HTERT RPE-1 (cell line): ENCODE data around the gene NUDCD3.

Source experiments
- in situ Hi-C: fragments of 300-500 bp; cut with MboI; formaldehyde crosslinking; loops from 4 replicates; pipeline ENCODE4 v1.14.3; 2020; ENCODE audit warnings: low sequenced_read_pairs

The NUDCD3 gene

DNA sequence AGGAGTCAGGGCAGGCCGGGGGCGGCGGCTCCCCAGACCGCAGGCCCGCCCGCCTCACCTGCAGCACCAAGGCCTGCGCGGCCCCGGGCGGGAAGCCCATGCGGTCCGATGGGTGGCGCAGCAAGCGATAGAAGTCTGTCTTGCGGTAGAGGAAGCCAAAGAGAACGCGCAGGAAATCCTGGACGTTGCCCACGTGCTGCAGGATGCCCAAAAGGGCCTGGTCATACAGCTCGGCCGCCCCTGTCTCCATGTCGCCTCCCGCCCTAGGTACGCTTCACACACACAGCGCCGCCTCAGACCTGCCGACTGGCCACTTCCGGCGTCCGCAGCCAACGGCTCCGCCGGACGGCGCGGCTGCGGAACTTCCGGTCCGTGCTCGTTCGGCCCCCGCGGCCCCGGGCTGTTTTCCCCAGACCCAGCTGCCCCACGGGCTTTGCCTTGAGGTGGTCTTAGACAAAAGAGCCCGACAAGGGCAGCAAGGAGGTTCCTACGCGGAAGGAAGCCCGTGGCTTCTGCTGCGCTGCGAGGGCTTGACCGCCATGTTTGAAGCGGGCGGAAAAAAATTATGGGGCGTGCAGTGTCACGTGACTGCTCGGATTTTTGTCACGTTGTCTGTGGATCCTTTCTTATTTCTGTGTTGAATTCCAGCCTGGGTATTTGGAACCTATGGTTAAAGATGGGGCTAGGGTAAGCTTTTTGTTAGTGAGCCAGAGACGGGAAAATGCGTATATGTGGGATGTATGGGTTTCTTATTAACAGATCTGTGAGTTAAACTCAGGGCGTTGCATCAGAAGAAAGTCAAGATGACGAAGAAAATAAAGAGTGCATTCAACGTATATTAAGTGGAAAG lies at the start of gene NUDCD3:
NUDCD3 (minus strand) TSS at position 308 of the 850 bp plus-strand sequence; CDS start at position 250, 58 bp downstream.
- in situ Hi-C loops: no loop called here

DNA sequence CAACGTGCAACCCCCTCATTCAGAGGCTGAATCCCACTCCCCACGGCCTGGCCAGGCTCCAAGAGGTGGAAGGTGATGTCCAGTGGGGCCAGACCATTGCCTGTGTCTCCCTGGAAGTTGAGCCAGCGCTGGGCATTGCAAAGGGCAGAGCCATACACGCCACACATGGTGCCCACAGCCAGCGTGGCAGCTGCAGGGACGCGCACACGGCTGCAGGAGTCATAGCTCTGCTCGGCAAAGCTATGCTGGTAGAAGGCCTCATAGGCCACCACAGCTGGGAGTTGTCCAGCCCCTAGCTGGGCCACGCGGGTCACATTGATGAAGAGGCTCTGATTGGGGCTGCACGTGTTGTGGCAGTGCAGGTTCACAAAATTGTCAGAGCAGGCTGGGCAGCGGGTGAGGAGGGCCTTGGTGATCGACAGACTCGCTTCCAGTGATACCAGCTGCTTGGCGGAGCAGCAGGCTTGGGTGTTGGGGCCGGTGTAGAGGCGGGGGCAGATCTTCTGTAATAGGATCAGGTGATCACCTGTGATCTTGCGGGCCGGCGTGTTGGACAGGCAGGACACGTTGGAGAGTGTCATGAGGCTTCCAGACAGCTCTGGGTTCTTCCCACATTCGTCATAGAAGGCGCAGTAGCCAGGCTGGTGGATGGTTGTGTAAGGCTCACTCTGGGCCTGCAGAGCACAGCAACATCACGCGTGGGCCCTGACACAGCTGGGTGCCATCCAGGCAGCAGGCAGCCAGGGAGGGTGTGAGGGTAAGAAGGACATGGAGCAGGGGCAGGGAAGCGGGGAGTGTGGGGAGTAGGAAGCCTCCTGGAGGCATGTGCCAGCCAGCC lies 49.4 kb upstream of the NUDCD3 start:
- in situ Hi-C loops: no loop called here

DNA sequence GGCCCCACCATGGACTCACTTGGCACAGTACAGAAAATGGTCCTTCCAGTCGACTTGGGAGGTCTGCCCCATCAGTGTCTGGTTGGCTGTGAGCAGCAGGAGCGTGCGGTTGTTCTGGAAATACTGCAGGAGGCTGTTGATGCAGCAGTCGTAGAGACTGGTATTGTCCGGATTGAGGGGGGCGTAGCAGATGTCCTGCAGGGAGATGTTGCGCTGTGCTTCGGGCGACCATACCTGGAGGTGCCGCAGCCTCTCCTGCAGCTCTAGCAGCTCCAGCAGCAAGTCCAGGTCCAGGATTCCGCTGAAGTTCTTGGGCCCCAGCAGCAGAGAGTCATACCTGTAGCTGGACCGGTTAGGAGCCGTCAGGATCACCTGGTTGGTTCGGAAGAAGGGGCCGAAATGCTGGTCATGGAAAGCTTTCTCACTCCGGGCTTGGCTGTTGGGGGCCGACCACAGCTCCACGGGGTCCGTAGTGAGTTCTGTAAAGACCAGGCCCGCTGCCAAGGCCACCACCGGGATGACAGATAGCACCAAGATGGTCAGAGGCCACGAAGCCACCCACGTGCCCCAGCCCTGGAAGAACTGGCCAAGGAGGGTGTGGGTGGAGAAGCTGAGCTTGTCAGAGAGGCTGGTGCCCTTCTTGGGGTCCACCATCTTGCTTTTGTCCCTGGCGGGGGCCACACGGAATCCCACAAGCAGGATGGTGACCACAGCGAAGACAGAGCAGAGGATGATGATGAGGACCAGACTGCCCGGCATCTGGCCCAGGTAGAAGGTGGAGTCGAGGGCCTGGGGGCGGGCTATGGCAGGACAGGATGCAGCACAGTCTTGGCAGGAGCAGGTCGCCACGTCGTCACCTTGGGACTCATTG lies 48.6 kb upstream of the NUDCD3 start:
- in situ Hi-C loops: no loop called here

DNA sequence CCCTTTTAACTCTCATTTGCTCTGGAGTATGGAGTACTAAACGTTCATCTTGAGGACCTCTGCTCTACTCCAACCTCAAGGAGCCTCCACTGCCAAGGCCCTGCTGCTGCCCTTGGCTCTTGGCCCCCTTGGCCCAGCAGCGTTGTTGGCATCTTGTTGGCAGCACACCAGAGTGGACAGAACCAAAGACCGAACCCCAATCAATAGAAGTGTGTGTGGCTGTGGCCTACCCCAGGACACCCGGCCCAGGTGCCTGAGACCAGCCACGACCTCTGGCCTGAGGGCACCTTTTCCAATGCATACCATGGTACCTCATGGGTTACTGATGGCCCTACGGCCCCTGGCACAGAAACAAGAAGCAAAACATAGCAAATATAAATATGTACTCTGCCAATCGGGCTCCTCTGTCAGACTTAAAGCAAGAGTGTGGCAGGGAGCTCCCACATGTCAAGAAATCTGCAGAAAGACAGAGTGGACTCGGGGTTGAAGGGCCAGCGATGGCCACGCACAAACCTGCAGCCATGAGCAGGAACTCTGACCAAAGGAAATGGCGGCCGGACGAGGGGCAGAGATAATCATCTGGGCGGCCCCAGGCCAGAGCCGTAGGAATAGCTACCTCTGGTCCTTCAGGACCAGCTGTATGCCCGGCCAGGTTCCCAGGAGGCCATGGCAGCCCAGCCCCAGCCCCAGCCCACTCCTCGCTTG lies 47.8 kb upstream of the NUDCD3 start:
- in situ Hi-C loops: no loop called here

DNA sequence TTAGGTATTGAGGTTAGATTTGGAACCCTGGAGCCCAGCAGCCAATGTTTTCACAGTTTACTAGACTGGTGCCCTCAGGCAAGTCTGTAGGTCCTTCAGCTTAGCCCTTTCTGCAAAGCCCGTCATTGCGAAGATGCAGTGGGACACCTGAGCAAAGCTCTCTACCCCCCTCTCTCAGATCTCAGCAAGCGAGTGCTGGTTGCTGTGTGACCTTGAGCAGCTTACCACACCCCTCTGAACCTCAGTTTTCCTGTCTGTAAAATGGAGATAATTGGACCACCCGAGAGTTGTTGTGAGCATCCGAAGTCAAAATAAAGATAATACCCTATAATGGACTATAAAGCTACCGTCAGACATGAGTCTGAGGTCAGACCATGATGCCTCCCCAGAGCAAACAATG lies 47.0 kb upstream of the NUDCD3 start:
- in situ Hi-C loops: no loop called here

DNA sequence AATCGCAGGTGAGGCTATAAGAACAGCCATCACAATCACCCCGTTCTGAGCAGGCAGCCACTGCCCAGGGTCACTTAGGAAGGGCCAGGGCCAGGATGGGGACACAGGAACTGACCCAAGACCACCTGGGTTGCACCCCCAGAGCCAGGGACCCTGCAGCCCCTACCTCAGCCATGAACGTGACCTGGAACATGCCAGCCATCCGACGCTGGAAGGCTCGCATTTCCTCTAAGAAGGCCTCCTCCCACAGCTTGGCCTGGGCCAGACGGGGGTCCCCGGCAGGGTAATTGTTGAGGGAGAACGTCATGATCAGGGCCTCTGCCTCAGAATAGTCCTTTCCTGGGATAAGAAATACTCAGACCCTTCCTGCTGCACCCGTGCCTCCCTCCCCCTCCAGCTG lies 45.6 kb upstream of the NUDCD3 start:
- in situ Hi-C loops: no loop called here

DNA sequence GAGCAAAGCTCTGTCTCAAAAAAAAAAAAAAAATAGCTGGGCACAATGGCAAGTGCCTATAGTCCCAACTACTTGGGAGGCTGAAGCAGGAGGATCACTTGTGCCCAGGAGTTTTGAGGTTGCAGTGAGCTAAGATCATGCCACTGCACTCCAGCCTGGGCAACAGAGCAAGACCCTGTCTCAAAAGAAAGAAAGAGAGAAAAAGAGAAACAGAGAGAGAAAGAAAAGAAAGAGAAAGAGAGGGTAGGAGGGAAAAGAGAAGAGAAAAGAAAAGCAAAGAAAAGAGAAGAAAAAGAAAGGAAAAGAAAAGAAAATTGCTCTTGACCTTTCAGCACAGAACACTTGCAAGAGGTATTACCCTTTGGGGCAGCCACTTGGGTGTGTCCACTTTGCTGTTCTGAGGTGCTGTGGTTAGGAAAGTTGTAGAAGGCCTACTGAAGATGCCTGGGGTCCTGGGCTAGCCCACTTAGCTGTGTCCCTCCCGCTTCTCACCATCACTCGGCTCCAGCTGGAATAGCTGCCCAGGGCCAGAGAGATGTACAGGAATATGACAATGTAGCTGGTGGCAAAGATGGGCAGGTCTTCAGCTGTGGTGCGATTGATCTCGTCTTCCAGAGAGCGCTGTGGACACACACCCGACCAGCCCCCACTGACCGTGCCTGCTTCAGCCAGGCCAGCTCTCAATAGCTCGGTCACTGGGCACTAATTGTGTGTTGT lies 45.0 kb upstream of the NUDCD3 start:
- in situ Hi-C loops: no loop called here

DNA sequence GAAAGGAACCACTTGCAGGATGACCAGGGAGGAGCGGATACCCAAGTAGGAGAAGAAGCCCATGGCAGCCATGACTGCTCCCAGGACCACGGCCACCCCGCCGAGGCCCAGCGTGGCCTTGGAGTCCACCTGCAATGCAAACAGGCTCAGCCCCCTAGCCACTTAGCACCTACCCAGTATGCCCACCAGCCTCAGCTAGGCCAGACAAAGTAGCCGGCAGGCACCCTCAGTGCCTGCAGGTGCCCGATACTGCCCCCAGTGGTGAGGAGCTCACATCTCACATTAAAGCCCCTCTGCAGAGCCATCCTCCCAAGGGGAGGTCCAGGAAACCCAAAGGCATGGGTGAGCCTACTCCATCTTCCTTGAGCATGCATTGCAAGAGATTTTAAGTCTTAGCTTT lies 44.0 kb upstream of the NUDCD3 start:
- in situ Hi-C loops: no loop called here

DNA sequence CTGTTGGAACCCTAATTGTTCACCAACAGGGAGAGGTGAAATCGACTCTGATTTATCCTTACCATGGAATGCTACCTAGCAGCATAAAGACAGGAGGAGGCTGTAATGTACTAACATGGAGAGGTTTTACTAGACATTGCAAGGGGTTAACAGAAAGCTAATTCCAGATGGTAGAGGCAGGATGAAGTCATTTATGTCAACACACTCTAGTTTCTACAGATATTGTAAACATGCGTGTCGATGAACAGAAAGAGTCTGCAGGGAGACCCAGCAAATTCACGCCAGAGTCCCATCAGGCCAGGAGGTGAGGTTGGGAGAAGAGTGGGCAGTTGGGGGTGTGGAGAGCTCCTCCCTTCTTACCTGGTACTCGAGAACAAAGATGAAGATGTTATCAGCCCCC lies 43.6 kb upstream of the NUDCD3 start:
- in situ Hi-C loops: no loop called here

DNA sequence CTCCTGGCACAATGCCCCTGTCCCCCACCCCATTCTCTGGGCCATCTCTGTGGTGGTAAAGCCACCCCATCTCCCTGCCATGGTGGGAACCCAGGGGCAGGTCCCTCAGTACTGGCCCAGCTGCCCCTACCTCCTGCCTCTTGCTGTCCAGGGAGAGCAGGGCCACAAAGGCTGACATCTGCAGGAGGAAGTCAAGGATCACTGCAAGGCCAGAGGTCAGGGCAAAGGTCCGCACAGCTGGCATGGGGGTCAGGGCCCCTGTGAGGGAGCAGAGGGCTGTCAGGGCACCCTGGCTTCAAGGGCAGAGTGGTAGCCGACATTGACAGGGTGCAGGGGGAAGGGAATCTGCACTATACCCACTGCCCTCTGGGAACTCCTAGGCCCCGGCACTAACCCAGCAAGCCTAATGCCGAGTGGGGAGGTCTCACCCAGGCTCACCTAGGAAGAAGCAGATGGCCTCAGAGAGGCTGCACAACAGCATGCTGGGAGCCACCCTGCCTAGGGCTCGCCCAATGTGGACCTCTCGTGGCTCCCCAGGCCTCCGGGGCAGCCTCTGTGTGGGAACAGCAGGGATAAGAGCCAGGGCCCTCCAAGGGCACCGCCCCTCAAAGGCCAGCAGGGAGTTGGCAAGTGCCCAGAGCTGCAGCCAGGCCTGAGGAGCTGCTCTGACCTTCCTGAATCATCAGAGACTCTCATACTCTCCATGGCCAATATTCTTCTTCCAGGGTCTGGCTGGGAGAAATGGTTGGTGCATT lies 43.0 kb upstream of the NUDCD3 start:
- in situ Hi-C loops: no loop called here

DNA sequence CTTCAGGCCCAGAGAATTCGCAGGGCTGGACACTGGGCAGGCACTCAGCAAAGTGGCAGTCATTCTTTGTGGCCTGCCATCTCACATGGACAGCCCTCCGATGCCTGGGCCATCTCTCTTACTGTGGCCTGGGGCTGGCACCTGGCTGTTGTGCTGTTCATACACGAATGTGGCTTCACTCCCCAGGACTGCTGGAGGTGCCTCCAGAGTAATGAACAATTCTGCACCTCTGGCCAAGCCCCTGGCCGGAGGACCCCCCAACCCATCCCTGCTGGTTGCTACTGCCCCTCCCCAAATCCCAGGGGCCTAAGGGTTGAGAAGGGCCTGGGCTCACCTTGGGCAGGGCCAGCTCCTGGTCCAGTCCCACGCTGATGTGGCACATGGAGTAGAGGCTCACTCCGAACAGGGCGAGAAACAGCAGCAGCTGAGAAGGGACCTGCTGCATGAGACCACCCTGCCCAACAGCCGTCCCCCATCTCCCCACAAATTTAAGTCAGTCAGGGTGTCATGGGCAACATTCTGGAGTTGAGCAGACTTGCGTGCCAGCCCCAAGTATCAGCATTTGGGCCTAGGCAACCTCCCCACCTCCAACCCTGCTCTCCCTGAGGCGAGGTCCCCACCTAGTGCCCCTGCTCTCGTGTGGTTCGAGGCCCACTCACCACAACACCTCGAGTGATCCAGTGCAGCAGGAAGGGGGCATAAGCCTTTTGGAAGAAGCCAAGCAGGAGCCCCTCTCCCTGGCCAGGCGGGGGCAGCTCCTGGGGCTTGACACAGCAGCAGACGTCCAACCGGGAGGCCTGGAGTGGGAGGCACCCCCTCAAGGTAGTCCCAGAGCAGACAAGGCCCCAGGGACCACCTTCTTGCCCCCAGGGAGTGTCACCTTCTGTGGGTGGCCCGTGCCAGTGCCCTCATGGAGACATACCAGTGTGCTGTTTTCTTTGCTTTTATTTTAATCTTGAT lies 41.2 kb upstream of the NUDCD3 start:
- in situ Hi-C loops: no loop called here

DNA sequence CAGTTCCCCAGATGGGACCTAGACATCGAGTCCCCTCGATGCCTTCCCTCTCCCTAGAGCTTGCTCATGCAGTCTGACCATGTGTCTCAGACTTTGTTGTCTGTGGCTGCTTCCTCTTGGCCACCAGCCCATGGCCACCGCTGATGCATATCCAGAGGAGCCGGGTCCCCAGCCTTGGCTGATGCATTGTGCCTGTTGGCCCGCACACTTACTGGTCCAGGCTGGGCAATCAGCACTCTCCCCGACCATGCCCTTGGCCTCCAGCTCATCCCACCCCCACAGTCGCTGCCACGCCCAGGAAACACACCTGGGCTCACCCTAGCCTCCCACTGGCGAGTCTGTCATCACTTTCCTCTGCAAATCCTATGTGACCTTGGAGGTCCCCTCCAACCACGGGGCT lies 40.5 kb upstream of the NUDCD3 start:
- in situ Hi-C loops: no loop called here

DNA sequence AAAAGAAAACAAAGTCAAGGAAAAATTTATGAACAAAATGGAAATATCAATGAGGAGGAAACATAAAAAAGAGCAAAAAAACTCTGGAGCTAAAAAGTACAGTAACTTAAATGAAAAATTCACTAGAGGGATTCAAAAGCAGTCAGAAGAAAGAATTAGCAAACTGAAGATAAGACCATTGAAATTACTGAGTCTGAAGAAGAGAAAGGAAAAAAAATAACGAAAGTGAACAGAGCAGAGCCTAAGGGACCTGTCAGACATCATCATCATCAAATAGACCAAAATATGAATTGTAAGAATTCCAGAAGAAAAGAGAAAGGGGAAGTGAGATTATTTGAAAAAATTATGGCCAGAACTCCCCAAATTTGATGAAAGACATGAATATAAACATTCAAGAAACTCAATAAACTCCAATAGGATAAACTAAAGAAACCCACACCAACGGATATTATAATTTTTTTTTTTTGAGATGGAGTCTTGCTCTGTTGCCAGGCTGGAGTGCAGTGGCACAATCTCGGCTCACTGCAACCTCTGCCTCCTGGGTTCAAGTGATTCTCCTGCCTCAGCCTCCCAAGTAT lies 34.4 kb upstream of the NUDCD3 start:
- in situ Hi-C loops: no loop called here

DNA sequence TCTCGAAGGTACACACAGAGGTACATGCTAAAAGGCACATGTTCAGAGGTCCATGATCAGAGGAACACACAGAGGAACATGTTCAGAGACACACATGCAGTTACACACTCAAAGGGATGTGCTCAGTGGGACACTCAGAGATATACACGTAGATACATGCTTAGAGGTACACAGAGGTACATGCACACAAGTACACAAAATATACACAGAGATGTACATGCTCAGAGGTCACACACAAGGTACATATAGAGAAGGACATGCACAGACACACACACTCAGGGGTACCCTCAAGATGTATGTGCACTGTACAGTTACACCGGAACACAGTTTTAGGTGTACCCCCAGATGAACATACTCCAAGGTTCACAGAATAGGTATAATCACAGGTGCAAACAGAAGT lies 31.9 kb upstream of the NUDCD3 start:
- in situ Hi-C loops: no loop called here

DNA sequence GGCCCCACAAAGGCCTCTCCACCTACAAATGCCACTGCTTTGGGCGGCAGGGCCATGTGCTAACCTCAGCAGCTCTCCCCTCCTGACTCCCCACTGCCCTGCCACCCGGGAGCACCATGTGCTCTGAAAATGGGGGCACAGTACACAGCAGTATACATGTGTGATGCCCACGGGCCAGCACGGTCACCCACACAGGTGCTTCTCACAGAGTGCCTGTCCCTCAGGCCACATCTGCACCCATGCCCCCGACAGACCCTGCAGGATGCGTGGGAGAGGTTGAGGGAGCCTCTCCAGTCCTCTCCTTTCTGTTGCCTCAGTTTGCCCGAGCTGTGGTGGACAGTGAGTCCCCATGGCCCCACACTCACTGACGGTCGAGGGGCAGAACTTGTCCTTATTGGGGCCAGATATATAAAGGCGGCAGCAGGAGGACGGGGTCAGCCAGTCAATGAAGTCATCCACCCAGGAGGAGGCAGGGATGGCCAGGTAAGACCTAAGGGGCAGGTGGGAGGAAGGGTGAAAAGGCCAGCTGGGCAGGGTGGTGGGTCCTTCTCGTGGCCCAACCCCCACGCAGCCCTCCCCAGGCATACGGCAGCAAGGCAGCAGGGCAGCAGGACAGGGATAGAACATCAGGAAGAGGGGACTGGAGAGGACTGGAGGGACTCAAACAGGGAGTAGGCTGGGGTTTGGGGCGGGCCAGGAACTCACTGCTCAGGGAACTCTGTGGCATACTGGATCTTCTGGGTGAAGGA lies 31.1 kb upstream of the NUDCD3 start:
- in situ Hi-C loops: no loop called here

DNA sequence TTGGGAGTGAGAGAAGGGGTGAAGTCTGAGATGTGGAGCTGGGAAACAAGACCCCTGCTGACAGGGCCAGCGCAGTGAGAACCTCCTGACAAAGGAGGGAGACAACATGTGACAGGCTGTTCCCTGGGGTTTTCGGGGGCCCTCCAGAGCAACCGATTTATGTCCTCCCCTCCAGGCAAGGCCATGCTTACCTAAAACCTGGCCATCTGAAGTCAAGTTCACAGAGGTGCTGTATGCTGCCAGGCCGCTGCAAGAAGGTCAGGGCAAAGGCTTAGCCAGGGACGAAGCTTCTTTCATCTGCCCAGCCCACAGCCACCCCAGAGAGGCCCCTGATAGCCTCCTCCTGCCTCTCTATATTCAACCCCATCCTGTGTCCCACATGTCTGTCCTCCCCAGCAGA lies 30.1 kb upstream of the NUDCD3 start:
- in situ Hi-C loops: no loop called here

DNA sequence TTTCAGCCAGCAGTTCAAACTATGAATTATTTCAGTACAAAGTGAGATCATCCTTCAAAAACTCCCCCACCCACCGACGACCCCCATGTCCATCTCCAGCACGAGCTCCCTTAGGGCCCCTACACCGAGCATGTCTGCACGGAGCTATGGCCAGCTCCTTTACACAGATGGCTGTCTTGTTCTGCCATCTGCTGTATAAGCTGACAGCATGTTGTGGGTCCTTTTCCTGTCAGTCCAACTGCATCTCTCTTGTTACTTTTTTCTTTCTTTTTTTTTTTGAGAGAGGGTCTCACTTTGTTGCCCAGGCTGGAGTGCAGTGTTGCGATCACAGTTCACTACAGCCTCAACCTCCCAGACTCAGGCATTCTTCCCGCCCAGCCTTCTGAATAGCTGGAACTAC lies 29.1 kb upstream of the NUDCD3 start:
- in situ Hi-C loops: no loop called here
